ENCODE data around the gene CDH24. TPM values are rescaled to one million over a fixed set of nuclear protein-coding genes. Genes with fewer than 3 reads are reported as not detected.
"Not testable (repeated sequence)": the region's sequence is repeated elsewhere in the genome, so short reads cannot be mapped to it uniquely, and the experiment has no call there.

The CDH24 gene
- total RNA-seq, 2 experiments from 2014 or later = 0.51 to 1.5 TPM

DNA sequence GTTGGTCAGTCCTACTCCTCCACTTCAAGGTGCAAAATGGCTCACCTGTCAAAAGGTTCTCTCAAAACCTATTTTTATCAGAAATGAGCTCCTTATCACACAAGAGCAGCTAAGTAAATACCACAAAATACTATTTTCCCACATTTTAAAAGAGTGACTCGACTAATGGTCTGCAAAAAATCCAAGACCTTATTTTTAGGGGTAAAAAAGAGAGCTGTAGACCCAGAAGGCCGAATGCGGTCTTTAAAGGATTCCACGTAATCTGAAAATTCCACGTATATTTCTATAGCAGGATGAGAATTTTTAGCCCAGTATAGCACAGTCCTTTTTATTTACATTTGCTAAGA, 51.2 kb downstream of the CDH24 start:
- TF ChIP-seq EZH2phosphoT487 (IDR thresholded peaks at IDR 0.05; ENCODE audit: borderline replicate concordance, low read depth, low read length) = no peak
- TF ChIP-seq, protein P1, sequence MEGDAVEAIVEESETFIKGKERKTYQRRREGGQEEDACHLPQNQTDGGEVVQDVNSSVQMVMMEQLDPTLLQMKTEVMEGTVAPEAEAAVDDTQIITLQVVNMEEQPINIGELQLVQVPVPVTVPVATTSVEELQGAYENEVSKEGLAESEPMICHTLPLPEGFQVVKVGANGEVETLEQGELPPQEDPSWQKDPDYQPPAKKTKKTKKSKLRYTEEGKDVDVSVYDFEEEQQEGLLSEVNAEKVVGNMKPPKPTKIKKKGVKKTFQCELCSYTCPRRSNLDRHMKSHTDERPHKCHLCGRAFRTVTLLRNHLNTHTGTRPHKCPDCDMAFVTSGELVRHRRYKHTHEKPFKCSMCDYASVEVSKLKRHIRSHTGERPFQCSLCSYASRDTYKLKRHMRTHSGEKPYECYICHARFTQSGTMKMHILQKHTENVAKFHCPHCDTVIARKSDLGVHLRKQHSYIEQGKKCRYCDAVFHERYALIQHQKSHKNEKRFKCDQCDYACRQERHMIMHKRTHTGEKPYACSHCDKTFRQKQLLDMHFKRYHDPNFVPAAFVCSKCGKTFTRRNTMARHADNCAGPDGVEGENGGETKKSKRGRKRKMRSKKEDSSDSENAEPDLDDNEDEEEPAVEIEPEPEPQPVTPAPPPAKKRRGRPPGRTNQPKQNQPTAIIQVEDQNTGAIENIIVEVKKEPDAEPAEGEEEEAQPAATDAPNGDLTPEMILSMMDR (conservative IDR thresholded peaks at IDR 0.05; ENCODE audit: low read length) = no peak
- intact Hi-C loops (cut with micrococcal nuclease; ENCODE audit: unreplicated experiment) = loop anchor here (2.0 to 5.0 kb wide), 5 partner anchors 77 to 449 kb away; partner anchors contain the start of genes LRP10, PPP1R3E and PRMT5
- peak overlapping the region; percentile 100 for H3K4me2 ChIP-seq (ENCODE audit: low read length)
- H3K9me2 ChIP-seq (ENCODE audit: insufficient read depth, low read length) = no peaks in the 10 kb centered on the region
- H3K79me2 ChIP-seq (ENCODE audit: insufficient read depth, low read depth, low read length) = peaks cover 32% of the 10 kb centered on the region; the same call in 1 of the 2 replicates
- H4K20me1 ChIP-seq (ENCODE audit: insufficient read depth, low read length) = no peaks in the 10 kb centered on the region
- H3K9me3 ChIP-seq (ENCODE audit: low read length) = no peaks in the 10 kb centered on the region
- CTCF ChIA-PET (ENCODE audit: unreplicated experiment) = interaction anchor here (1.2 to 2.2 kb wide), 6 partner anchors 9 to 416 kb away, joined by 3 to 16 read pairs (median 4); no protein-coding TSS in a partner anchor
- H3K4me3 ChIP-seq (ENCODE audit: low read depth, low read length, poor library complexity, severe bottlenecking) = peak overlapping the region; percentile 80
- DNase-seq (ENCODE audit: low spot score) = no peak
- H2AFZ ChIP-seq (ENCODE audit: low read length) = peak overlapping the region; percentile 69
- H3K4me1 ChIP-seq (ENCODE audit: insufficient read depth, low read length, poor library complexity, severe bottlenecking) = peaks cover 44% of the 10 kb centered on the region
- H3K36me3 ChIP-seq (ENCODE audit: insufficient read depth, low read length) = no peaks in the 10 kb centered on the region
- POLR2A ChIA-PET = interaction anchor here (0.6 to 3.6 kb wide), 17 partner anchors 9 to 435 kb away, joined by 3 to 41 read pairs (median 6); partner anchors contain the start of genes ACIN1, C14orf119, HAUS4 and OXA1L
- H3K27ac ChIP-seq (ENCODE audit: low read depth, low read length, poor library complexity, severe bottlenecking) = peak overlapping the region; percentile 82
- BruUV-seq (replicated peaks) = TSS peak; percentile 14

DNA sequence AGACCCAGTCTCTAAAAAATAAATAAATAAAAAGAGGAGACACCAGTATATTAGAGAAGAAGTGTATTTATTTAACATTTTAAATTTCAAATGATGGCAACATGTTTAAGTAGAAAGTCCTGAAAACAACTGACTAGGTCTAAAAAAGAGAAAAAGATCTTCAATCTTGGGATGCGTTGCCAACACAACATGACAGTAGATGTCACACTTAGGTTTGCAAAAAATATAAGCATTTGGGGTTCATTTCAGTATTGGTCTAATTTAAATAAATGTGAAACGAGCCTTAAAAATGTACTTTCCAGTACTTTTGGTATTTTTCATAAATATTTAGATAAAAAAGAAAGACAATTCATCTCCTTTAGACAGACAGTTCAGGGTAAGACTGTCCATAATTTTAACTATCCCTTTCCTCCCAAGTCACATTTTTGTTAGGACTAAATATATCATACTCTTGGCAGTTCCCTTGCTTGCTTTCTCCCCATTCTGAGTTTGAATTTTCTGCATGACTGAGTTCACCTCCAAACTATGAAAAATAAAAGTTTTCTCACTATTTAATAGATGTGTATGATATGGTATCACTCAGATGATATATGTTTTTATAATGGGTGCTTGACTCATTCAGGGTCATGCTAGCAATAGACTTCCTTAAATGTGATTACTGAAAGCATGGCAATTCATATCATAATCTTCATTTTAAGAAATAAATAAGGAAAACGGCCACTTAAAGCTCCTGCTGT, 51.7 kb downstream of the CDH24 start:
- Histone ChIP-seq H3K27ac (ENCODE audit: low read depth, low read length, poor library complexity, severe bottlenecking) (peak overlapping the region; percentile 82), H4K20me1 (ENCODE audit: insufficient read depth, low read length) (no peaks in the 10 kb centered on the region), H3K4me3 (ENCODE audit: low read depth, low read length, poor library complexity, severe bottlenecking) (peak overlapping the region; percentile 80), H3K4me2 (ENCODE audit: low read length) (peak overlapping the region; percentile 100), H3K4me1 (ENCODE audit: insufficient read depth, low read length, poor library complexity, severe bottlenecking) (peaks cover 43% of the 10 kb centered on the region), H2AFZ (ENCODE audit: low read length) (peak overlapping the region; percentile 69; the same call in 1 of the 2 replicates), H3K9me2 (ENCODE audit: insufficient read depth, low read length) (no peaks in the 10 kb centered on the region), H3K36me3 (ENCODE audit: insufficient read depth, low read length) (no peaks in the 10 kb centered on the region), H3K79me2 (ENCODE audit: insufficient read depth, low read depth, low read length) (peaks cover 32% of the 10 kb centered on the region; the same call in 1 of the 2 replicates), H3K9me3 (ENCODE audit: low read length) (no peaks in the 10 kb centered on the region)
- BruUV-seq (replicated peaks) = no TSS peak
- intact Hi-C loops (cut with micrococcal nuclease; ENCODE audit: unreplicated experiment) = loop anchor here (2.0 to 5.0 kb wide), 5 partner anchors 77 to 448 kb away; partner anchors contain the start of genes LRP10, PPP1R3E and PRMT5
- ChIA-PET POLR2A (interaction anchor here (0.7 to 3.6 kb wide), 11 partner anchors 9 to 89 kb away, joined by 3 to 41 read pairs (median 8); partner anchors contain the start of genes ACIN1, C14orf119, HAUS4 and PRMT5), CTCF (ENCODE audit: unreplicated experiment) (interaction anchor here (2.2 kb wide), 2 partner anchors 11 to 19 kb away, joined by 8 to 16 read pairs; no protein-coding TSS in a partner anchor)
- TF ChIP-seq EZH2phosphoT487 (IDR thresholded peaks at IDR 0.05; ENCODE audit: borderline replicate concordance, low read depth, low read length) = no peak
- TF ChIP-seq, protein P1 (conservative IDR thresholded peaks at IDR 0.05; ENCODE audit: low read length) = no peak
- no peak for DNase-seq (ENCODE audit: low spot score)

DNA sequence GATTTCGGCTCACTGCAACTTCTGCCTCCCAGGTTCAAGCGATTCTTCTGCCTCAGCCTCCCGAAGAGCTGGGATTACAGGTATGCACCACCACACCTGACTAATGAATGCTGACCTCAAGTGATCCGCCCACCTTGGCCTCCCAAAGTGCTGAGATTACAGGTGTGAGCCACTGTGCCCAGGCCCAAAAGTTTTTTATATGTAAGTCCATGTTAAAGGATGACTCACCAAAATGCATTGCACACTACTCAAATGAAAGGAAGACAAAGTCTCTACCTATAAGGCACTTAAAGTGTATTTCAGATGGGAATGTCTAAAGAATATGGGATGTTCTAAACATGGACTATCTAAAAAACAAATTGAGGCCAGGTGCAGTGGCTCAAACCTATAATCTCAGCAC, 53.0 kb downstream of the CDH24 start:
- intact Hi-C loops (cut with micrococcal nuclease; ENCODE audit: unreplicated experiment) = not testable (repeated sequence)

More for the DNA sequence above, 53.0 kb downstream of the CDH24 start:
- CTCF ChIA-PET (ENCODE audit: unreplicated experiment); H3K9me3 ChIP-seq (ENCODE audit: low read length); H3K36me3 ChIP-seq (ENCODE audit: insufficient read depth, low read length); H3K4me3 ChIP-seq (ENCODE audit: low read depth, low read length, poor library complexity, severe bottlenecking); BruUV-seq (replicated peaks); H2AFZ ChIP-seq (ENCODE audit: low read length); DNase-seq (ENCODE audit: low spot score); H3K27ac ChIP-seq (ENCODE audit: low read depth, low read length, poor library complexity, severe bottlenecking); H4K20me1 ChIP-seq (ENCODE audit: insufficient read depth, low read length); H3K9me2 ChIP-seq (ENCODE audit: insufficient read depth, low read length); H3K4me2 ChIP-seq (ENCODE audit: low read length): not testable (repeated sequence)
- POLR2A ChIA-PET = interaction anchor here (1.3 kb wide), 1 partner anchor 10 kb away, joined by 4 read pairs; no protein-coding TSS in a partner anchor
- Histone ChIP-seq H3K4me1 (ENCODE audit: insufficient read depth, low read length, poor library complexity, severe bottlenecking) (peaks cover 34% of the 10 kb centered on the region), H3K79me2 (ENCODE audit: insufficient read depth, low read depth, low read length) (peaks cover 30% of the 10 kb centered on the region; the same call in 1 of the 2 replicates)

All from OCI-LY7 (cell line).